ENCODE results near the gene DPP3. TPM values are rescaled to one million over a fixed set of nuclear protein-coding genes. Genes with fewer than 3 reads are reported as not detected.

Gene DPP3
- total RNA-seq, 1 donor from 2014 or later, result 24.4 TPM

GRCh38 chr11:66550887-66551286 lies 70.7 kb downstream of the DPP3 start:
- DNase-seq (ENCODE audit: low spot score) (no peak), ATAC-seq (no peak)

- ATAC-seq, result no peak
- DNase-seq (ENCODE audit: low spot score), result no peak
Measured at GRCh38 chr11:66554602-66555001, 74.4 kb downstream of the DPP3 start.

- DNase-seq (ENCODE audit: low spot score), result no peak
Measured at GRCh38 chr11:66555416-66555815, 75.2 kb downstream of the DPP3 start.

GRCh38 chr11:66556086-66556485 lies 75.9 kb downstream of the DPP3 start:
- ATAC-seq, result no peak
- no peak for DNase-seq (ENCODE audit: low spot score)

More at GRCh38 chr11:66555416-66555815, 75.2 kb downstream of the DPP3 start:
- ATAC-seq, result no peak

- ATAC-seq, result no peak
Measured at GRCh38 chr11:66557733-66558326, 77.6 kb downstream of the DPP3 start.

More at GRCh38 chr11:66557733-66558326, 77.6 kb downstream of the DPP3 start:
- DNase-seq (ENCODE audit: low spot score), result no peak

Other genes starting within 250 kb of the DPP3 start
- 5.6 TPM for gene KLC2, start 222.7 kb upstream of the DPP3 start, total RNA-seq
- gene RAB1B, start 211.8 kb upstream of the DPP3 start, total RNA-seq, result 58.0 TPM
- 0.13 TPM for gene CNIH2, start 202.3 kb upstream of the DPP3 start, total RNA-seq
- 120 TPM for gene YIF1A, start 191.3 kb upstream of the DPP3 start, total RNA-seq
- 0.10 TPM for gene TMEM151A, start 188.5 kb upstream of the DPP3 start, total RNA-seq
- 0.91 TPM for gene CD248, start 163.4 kb upstream of the DPP3 start, total RNA-seq
- gene RIN1, start 144.0 kb upstream of the DPP3 start, total RNA-seq, result 0.93 TPM
- 11.2 TPM for gene BRMS1, start 135.3 kb upstream of the DPP3 start, total RNA-seq
- 19.4 TPM for gene B4GAT1, start 132.8 kb upstream of the DPP3 start, total RNA-seq
- 0.48 TPM for gene SLC29A2, start 108.7 kb upstream of the DPP3 start, total RNA-seq
- gene NPAS4, start 59.4 kb upstream of the DPP3 start, total RNA-seq, result not detected
- 28.5 TPM for gene MRPL11, start 41.6 kb upstream of the DPP3 start, total RNA-seq
- 4.8 TPM for gene PELI3, start 13.5 kb upstream of the DPP3 start, total RNA-seq
- gene BBS1, start 30.2 kb downstream of the DPP3 start, total RNA-seq, result 11.6 TPM
- gene ZDHHC24, start 65.6 kb downstream of the DPP3 start, total RNA-seq, result 6.9 TPM
- not detected for gene ACTN3, start 66.5 kb downstream of the DPP3 start, total RNA-seq
- 45.5 TPM for gene CTSF, start 88.2 kb downstream of the DPP3 start, total RNA-seq
- gene CCDC87, start 112.6 kb downstream of the DPP3 start, total RNA-seq, result 0.10 TPM
- 68.5 TPM for gene CCS, start 112.8 kb downstream of the DPP3 start, total RNA-seq
- gene RBM14, start 136.2 kb downstream of the DPP3 start, total RNA-seq, result 31.5 TPM
- 36.3 TPM for gene RBM4, start 158.3 kb downstream of the DPP3 start, total RNA-seq
- gene RBM4B, start 197.5 kb downstream of the DPP3 start, total RNA-seq, result 8.1 TPM
- gene SPTBN2, start 248.8 kb downstream of the DPP3 start, total RNA-seq, result 55.1 TPM

Measured in left lobe of liver (tissue), 2 donors.